Ascending aorta (tissue), 2 donors: ENCODE measurements around the gene S100A7. TPM values are rescaled to one million over a fixed set of nuclear protein-coding genes. Genes with fewer than 3 reads are reported as not detected.

Source experiments
- DNase-seq, 2 donors: peaks; one replicate each; pipeline ENCODE4 v3.0.0-alpha.2; 2019; ENCODE audit warnings: low spot score in 2 of 2
- H3K27ac ChIP-seq, 2 donors: fragments of 200-600 bp; sonication (generic); one replicate each; pipeline ENCODE4 v1.5.1; 2016 to 2017; ENCODE audit warnings: mild to moderate bottlenecking in 1 of 2
- H3K27me3 ChIP-seq: fragments of 200-600 bp; sonication (generic); one replicate; pipeline ENCODE4 v1.5.1; 2017
- H3K36me3 ChIP-seq, 2 donors: fragments of 200-600 bp; sonication (generic); one replicate each; pipeline ENCODE4 v1.5.1; 2016
- H3K4me1 ChIP-seq, 2 donors: fragments of 200-600 bp; sonication (generic); one replicate each; pipeline ENCODE4 v1.5.1; 2016 to 2017; ENCODE audit warnings: mild to moderate bottlenecking in 1 of 2
- H3K4me3 ChIP-seq, 2 donors: fragments of 200-600 bp; sonication (generic); one replicate each; pipeline ENCODE4 v1.5.1; 2016 to 2017; ENCODE audit warnings: mild to moderate bottlenecking in 1 of 2
- H3K9me3 ChIP-seq, 2 donors: fragments of 200-600 bp; sonication (generic); one replicate each; pipeline ENCODE4 v1.5.1; 2016
- intact Hi-C: fragments of 100-400 bp; cut with DNase I; formaldehyde crosslinking; loops from one replicate; pipeline ENCODE4 v1.15.1; 2023
- total RNA-seq: library from RNA; depleted of rRNA; stranded (reverse); fragments of >200 nt; gene quantifications from one replicate; pipeline ENCODE4 v1.1.0, GENCODE V29; 2016
- TF ChIP-seq, protein P1 (sequence below), 3 experiments: fragments of 200-600 bp in 2 of 3; fragments of 450-650 bp in 1 of 3; sonication (generic) in 2 of 3; IDR thresholded peaks; one replicate each; pipeline ENCODE4 v1.5.1; 2016 to 2019; ENCODE audit warnings: antibody characterized with exemption in 3 of 3, mild to moderate bottlenecking in 1 of 3, moderate library complexity in 1 of 3

The S100A7 gene
- total RNA-seq, 1 donor from 2014 or later, result not detected

GRCh38 chr1:153434746-153435455 lies 25.6 kb downstream of the S100A7 start:
- no peaks in the 10 kb centered on the region for H3K4me1 ChIP-seq
- DNase-seq, result no peak
- H3K36me3 ChIP-seq, result no peaks in the 10 kb centered on the region
- TF ChIP-seq, protein P1, sequence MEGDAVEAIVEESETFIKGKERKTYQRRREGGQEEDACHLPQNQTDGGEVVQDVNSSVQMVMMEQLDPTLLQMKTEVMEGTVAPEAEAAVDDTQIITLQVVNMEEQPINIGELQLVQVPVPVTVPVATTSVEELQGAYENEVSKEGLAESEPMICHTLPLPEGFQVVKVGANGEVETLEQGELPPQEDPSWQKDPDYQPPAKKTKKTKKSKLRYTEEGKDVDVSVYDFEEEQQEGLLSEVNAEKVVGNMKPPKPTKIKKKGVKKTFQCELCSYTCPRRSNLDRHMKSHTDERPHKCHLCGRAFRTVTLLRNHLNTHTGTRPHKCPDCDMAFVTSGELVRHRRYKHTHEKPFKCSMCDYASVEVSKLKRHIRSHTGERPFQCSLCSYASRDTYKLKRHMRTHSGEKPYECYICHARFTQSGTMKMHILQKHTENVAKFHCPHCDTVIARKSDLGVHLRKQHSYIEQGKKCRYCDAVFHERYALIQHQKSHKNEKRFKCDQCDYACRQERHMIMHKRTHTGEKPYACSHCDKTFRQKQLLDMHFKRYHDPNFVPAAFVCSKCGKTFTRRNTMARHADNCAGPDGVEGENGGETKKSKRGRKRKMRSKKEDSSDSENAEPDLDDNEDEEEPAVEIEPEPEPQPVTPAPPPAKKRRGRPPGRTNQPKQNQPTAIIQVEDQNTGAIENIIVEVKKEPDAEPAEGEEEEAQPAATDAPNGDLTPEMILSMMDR (IDR thresholded peaks at IDR 0.05), result no peak
- no peaks in the 10 kb centered on the region for H3K9me3 ChIP-seq
- no peaks in the 10 kb centered on the region for H3K27me3 ChIP-seq
- no peak overlapping the region for H3K4me3 ChIP-seq
- H3K27ac ChIP-seq, result no peak overlapping the region
- intact Hi-C loops, result no loop called here

DNA sequence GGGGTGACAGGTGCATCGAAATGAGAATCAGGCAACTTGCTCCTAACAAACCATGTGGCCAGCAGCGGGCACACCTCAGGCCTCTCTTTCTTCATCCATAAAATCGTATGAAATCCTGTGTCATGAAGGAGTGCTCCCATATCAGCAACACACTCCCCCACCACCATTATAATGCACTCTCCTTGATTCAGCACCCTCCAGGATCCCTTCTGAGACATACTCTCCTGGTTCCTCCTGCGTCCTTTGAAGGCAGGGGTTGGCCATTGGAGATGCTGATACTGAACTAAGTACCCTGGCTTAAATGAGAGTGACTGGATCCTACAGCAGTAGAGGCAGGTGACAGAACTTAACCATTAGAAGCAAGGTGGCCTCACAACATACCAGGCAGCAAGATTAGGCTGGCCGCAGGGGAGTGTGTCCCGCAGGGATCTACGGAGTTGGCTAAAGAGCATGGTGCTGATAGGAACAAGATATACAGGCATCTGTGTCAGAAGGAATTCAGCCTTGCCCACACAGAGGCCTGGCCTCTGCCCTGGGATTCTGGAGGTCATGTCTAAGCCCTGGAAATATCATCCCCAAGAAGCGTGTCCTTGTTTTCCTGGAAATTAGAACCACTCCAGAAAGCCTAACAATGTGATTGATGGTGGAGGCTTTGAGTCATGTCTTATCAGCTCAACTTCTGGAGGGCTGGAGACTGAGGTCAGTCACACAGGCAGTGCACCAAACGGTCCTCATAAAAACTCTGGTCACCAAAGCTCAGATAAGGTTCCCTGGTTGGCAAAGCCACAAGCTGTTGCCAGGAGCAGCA lies 27.4 kb downstream of the S100A7 start:
- Histone ChIP-seq H3K9me3 (no peaks in the 10 kb centered on the region), H3K4me3 (no peak overlapping the region), H3K4me1 (no peaks in the 10 kb centered on the region), H3K36me3 (no peaks in the 10 kb centered on the region), H3K27ac (no peak overlapping the region), H3K27me3 (no peaks in the 10 kb centered on the region)
- DNase-seq, result no peak
- intact Hi-C loops, result no loop called here
- TF ChIP-seq, protein P1 (IDR thresholded peaks at IDR 0.05), result no peak

- no peaks in the 10 kb centered on the region for H3K4me1 ChIP-seq
- H3K9me3 ChIP-seq, result no peaks in the 10 kb centered on the region
- no peak for DNase-seq
- TF ChIP-seq, protein P1 (IDR thresholded peaks at IDR 0.05), result no peak
- H3K27ac ChIP-seq, result no peak overlapping the region
- H3K4me3 ChIP-seq, result no peak overlapping the region
- H3K36me3 ChIP-seq, result no peaks in the 10 kb centered on the region
- intact Hi-C loops, result no loop called here
- H3K27me3 ChIP-seq, result no peaks in the 10 kb centered on the region
These were observed 28.5 kb downstream of the S100A7 start for GRCh38 chr1:153431928-153432327.

DNA sequence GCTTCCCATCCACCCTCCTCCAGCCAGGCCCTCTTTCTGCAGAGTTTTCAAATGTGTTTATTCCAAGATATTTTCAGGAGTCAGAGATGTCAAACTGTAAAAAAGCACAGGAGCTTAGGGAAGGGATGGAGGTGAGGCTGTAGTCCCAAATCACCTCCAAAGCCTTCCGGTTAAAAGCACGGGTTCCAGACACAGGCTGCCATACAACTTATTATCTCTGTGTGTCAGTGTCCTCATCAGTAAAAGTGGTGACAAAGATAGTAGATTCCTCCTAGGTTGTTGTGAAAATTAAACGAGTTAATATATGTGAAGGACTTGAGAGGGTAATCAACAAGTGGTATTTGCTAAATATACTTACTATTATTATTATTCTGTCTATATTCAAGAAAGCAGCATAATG lies 29.0 kb downstream of the S100A7 start:
- intact Hi-C loops, result no loop called here
- H3K27me3 ChIP-seq, result no peaks in the 10 kb centered on the region
- H3K36me3 ChIP-seq, result no peaks in the 10 kb centered on the region
- H3K9me3 ChIP-seq, result no peaks in the 10 kb centered on the region
- no peak overlapping the region for H3K4me3 ChIP-seq
- DNase-seq, result no peak
- no peak overlapping the region for H3K27ac ChIP-seq
- TF ChIP-seq, protein P1 (IDR thresholded peaks at IDR 0.05), result no peak
- H3K4me1 ChIP-seq, result no peaks in the 10 kb centered on the region

GRCh38 chr1:153431002-153431401 lies 29.4 kb downstream of the S100A7 start:
- Histone ChIP-seq H3K4me3 (no peak overlapping the region), H3K27ac (no peak overlapping the region), H3K36me3 (no peaks in the 10 kb centered on the region), H3K9me3 (no peaks in the 10 kb centered on the region), H3K4me1 (no peaks in the 10 kb centered on the region), H3K27me3 (no peaks in the 10 kb centered on the region)
- TF ChIP-seq, protein P1 (IDR thresholded peaks at IDR 0.05), result no peak
- intact Hi-C loops, result no loop called here
- no peak for DNase-seq
